Transverse colon (tissue), 4 donors: ENCODE measurements around the gene RNLS.

Source experiments
- CTCF ChIP-seq, 5 experiments: fragments of 200-600 bp in 3 of 5; fragments of 450-650 bp in 2 of 5; sonication (generic) in 3 of 5; IDR thresholded peaks; 1 replicate in 2 of 5; 2 replicates in 3 of 5; pipeline ENCODE4 v1.5.1; 2016 to 2017; ENCODE audit warnings: antibody characterized with exemption in 5 of 5, inconsistent platforms in 3 of 5, mild to moderate bottlenecking in 2 of 5, moderate library complexity in 1 of 5
- POLR2AphosphoS5 ChIP-seq, 3 donors: sonication (generic); formaldehyde crosslinking; IDR thresholded peaks; one replicate each; pipeline ENCODE4 v1.6.1; 2016; ENCODE audit warnings: antibody characterized with exemption in 3 of 3

DNA sequence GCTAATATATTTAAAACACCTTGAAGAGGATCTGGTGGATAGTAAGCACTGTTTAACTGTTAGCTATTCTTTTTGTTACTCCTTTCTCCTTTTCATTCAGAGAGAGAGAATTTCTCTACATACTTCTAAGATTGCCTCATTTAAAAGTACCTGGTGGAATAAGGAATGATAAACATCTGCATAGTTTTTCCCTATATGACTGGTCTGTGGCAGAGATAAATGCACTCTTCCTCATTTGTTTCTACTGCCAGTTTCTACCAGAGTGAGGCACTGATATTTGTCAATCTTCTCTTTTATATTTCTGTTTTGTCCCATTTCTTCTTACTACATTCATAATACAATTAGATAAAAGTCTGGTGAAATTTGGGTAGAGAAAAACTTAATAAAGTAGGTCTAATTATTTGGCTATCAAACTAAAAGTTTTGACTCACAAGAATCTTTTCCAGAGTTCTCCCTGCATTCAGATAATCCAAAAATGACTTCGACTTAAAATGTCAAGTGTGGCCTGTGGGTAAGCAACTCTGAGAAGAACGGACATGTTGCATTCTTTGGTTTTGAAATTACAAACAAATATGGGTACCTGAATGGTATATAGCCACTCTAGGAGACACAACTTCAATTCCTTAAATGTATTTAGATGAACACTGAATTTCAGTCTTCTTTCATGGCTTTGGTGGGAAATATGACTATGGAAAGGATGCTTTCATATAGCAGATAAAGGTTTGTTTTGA is 38.8 kb downstream of the RNLS start:
- no peak for TF ChIP-seq CTCF (IDR thresholded peaks at IDR 0.05)
- no peak for TF ChIP-seq POLR2AphosphoS5 (IDR thresholded peaks at IDR 0.05)
